Endometrial microvascular endothelial cells (primary cell): ENCODE measurements around the gene MBD3L1. TPM values are rescaled to one million over a fixed set of nuclear protein-coding genes. Genes with fewer than 3 reads are reported as not detected.

Experiments used
- in situ Hi-C: cut with HindIII; loops from 2 replicates; pipeline ENCODE4 v1.10.0; 2017; ENCODE audit warnings: low sequenced_read_pairs, low pct_unique_long_range_greater_than_20kb; ENCODE audit errors: inconsistent ontology term
- total RNA-seq: library from RNA; depleted of rRNA; stranded (reverse); fragments of >200 nt; gene quantifications from one replicate; pipeline ENCODE4 v1.2.3, GENCODE V29; 2015; ENCODE audit errors: inconsistent ontology term

The MBD3L1 gene
- total RNA-seq, 1 donor from 2014 or later: not detected

DNA sequence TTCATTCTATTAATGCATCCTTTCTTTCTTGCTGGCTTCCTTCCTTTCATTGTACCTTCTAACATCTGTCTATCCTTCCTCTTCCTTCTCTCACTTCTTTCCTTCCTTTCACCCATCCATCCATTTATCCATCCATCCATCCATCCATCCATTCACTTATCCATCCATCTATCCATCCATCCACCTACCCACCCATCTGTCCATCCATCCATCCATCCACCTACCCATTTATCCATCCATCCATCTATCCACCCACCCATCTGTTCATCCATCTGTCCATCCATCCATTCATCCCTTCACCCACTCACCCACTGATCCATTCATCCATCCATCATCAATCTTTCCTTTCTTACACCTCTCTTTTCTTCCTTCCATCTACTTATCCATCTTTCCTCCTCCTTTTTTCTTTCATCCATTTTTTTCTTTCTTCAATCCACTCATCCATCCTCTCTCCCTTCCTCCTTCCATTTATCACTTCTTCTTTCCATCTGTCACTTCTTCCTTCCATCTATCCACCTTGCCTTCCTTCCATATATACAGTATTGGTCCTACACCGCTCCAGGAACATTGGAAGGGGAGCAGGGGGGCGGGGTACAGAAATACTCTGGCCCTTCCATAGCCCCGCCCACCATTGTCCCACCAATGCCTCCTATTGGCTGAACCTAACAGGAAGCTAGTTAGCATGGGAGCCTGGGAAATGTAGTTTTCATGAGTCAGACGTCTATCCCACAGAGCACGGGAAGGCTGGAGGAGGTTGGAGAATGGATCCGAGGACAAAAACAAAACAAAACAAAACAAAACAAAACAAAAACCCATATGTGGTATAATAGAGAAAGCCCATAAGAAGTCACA lies 45.9 kb downstream of the MBD3L1 start:
- in situ Hi-C loops: no loop called here

DNA sequence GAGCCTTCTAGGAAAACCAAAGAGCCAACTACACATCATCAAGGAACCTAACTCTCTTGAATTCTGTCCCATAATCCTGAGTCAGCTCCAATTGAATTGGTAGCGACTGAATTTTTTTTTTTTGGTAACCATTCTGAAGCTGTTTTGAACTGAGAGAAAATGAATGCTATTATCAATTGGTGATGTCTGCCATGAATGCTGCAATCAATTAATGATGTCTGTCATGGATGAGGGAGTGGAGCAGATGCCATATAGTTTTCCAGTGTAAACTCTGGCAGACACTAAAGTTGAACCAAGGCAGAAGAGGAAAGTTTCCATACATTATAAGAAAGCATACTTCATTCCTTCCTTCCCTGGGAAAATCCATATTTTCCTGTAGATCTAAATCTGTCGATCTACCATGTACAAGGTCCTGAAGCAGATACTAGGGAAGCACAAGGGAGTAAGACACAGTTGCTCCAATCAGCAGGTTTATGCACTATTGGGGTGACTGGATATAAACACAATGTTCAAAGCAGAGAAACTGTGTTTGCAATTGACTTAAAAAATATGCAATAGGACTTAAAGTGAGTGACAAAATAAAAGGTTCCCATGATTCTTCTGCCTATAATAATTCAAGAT lies 48.8 kb downstream of the MBD3L1 start:
- in situ Hi-C loops: no loop called here

DNA sequence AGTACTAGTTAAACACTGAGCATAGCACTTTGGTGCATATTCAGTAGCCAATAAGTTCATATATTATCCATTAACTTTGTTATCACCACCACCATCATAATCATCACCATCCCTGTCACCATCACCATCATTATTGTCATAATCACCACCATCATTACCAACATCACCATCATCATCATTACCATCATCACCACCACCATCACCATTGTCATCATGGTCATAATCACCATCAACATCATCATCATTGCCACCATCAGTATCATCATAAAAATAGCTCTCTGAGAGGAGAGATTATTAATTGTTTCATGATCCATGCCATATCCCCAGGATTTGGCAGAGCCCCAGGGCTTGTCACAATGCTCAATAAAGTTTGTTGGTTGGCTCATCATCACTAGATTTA lies 49.3 kb downstream of the MBD3L1 start:
- in situ Hi-C loops: no loop called here

DNA sequence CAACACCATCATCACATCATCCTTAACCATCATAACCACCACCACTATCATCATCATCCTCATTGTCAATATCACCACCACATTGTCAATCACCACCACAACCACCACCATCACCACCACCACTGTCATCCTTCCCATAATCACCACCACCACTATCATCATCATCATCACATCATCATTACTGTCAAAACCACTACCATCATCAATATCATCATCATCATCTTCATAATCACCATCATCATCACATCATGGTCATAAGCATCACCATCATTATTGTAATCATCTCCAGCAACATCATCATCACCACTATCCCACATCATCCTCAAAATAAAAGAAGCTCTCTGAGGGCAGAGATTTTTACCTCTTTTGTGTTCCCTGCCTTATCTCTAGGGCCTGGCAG lies 52.2 kb downstream of the MBD3L1 start:
- in situ Hi-C loops: no loop called here

DNA sequence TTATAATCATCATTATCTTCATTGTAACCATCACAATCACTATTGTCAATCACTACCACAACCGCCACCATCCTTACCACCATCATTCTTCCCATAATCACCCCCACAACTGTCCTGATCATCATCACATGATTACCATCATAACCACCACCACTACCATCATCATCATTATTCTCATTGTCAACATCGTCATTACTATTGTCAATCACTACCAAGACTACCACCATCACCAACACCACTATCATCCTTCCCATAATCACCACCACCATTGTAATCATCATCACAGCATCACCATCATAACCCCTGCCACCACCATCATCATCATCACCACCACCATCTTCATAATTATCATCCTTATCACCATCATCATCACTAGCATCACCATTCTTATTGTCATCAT lies 55.2 kb downstream of the MBD3L1 start:
- in situ Hi-C loops: no loop called here

DNA sequence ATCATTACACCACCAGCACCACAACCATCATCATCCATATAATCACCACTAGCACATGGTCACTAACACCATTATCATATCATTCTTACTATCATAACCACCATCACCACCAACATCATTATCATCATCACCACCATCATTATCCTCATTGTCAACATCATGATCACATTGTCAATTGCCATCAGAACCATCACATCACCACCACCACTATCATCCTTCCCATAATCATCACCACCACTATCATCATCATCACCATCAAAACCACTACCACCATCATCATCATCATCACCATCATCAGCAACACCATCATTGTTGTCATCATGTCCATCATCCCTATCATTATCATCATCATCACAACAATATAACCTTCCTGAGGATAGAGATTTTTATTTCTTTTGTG lies 58.1 kb downstream of the MBD3L1 start:
- in situ Hi-C loops: no loop called here

Other genes starting within 250 kb of the MBD3L1 start
- 2.7 TPM for gene ADAMTS10, start 221.7 kb upstream of the MBD3L1 start, total RNA-seq
- not detected for gene NFILZ, start 201.7 kb upstream of the MBD3L1 start, total RNA-seq
- gene ACTL9, start 133.6 kb upstream of the MBD3L1 start, total RNA-seq: not detected
- not detected for gene OR2Z1, start 110.7 kb upstream of the MBD3L1 start, total RNA-seq
- 2.6 TPM for gene ZNF558, start 73 bp upstream of the MBD3L1 start, total RNA-seq
- gene MUC16, start 178.0 kb downstream of the MBD3L1 start, total RNA-seq: not detected